GM19023 (cell line): Measurements from ENCODE around the gene RBM33.
A peak's percentile ranks its signal among the peaks of the same experiment; 100 is the strongest.
"Not testable (repeated sequence)": the region's sequence is repeated elsewhere in the genome, so short reads cannot be mapped to it uniquely, and the experiment has no call there.

Experiments used
- ATAC-seq: cut with Tn5 transposase; IDR thresholded peaks from one replicate; pipeline ENCODE4 v1.9.1; 2021; ENCODE audit warnings: mild to moderate bottlenecking, moderate library complexity; ENCODE audit not compliant: unreplicated experiment

Gene RBM33

GRCh38 chr7:155644178-155644970, at the start of gene RBM33:
Gene RBM33 (plus strand): TSS chr7:155644661. CDS start chr7:155644877, 216 bp downstream.
- peak; percentile 82 for ATAC-seq

GRCh38 chr7:155594961-155595366, 49.5 kb upstream of the RBM33 start:
- no peak for ATAC-seq

DNA sequence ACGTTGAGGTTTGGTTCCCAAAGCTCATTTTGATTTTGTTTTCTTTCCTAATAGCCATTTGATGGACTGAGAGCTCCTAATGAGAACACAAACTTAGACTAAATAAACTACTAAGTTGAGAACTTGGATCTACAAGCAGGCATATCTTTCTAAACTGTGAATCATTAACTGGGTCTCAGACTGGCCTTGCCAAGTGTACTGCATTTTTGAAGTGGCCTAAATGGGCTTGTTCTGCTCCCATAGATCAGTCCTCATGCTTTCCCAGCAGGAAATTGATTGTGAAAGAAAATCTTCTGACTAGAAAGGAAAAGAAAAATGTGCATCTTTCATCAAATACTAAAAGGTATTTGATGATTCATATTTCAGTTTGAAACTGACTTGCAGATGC, 46.7 kb upstream of the RBM33 start:
- no peak for ATAC-seq

DNA sequence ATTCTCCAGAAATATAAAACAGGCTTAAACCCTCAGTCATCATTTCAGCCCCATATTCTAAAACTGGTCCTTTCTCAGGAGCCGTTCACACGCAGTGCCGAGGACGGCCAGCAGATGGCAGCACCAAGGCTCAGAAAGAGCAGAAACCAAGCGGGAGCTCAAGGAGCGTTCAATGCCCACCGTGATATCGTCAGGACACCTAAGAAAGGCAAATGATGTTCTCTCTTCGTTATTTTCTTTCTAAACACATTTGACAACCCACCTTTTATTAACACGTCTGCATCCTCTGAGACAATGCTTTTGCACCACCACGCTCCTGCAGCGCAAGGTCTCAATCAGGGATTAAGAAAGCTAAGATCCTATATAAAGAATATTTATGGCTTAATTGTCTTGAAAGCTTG, 45.7 kb upstream of the RBM33 start:
- ATAC-seq = no peak

GRCh38 chr7:155602156-155602555, 42.3 kb upstream of the RBM33 start:
- no peak for ATAC-seq

- no peak for ATAC-seq
These were observed 41.7 kb upstream of the RBM33 start for GRCh38 chr7:155602750-155603149.

DNA sequence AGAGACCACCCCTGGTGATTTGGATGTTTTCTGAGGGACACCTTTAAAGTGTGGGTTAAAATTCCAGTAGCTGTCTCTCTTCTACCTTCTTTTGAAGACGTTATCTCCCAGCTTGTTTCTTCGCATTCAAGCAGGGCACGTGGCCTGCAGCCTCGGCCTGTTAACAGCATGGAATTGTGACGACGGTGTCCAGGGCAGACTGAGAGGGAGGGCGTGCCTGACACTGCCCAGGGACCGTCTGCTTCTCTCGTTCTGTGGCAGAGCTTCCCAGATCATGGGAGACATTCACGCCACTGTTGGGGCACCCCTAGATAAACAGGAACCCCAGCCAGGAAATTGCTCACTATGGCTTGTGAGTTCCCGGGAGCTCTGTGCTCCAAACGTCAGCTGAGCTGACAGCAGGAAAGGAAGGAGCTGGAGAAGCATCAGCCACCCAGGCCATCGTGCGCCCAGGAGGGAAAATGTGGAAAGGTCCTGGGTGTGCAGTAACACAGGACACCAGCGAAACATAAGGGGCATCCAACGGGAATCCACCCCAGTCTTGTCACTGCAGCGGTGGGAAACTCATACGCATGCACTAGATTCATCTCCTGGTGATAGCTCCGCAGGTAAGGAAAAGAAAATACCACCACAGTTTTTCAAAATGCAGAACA, 41.1 kb upstream of the RBM33 start:
- ATAC-seq = no peak

- no peak for ATAC-seq
These were observed 40.5 kb upstream of the RBM33 start for GRCh38 chr7:155603858-155604503.

GRCh38 chr7:155604504-155604997, 39.9 kb upstream of the RBM33 start:
- ATAC-seq = no peak

DNA sequence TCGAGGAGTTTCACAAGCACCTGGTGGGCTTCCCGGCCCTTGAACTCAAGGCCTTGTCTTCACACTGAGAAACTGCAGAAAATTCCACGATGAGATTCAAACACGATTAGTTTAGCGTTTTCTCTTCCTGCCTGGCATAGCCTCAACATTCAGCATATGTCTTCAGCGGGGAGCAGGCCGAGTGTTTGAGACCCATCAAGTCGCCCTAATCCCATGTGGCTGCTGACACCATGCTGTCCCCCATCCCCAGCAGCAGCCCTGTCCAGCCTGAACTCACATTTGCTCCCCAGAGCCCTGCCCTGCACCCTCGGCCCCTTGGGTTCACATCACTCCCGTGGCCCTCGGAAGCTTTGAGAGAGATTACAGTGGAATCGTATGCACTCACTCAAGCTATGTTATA, 35.3 kb upstream of the RBM33 start:
- no peak for ATAC-seq

- ATAC-seq = no peak
These were observed 33.7 kb upstream of the RBM33 start for GRCh38 chr7:155610633-155611193.

DNA sequence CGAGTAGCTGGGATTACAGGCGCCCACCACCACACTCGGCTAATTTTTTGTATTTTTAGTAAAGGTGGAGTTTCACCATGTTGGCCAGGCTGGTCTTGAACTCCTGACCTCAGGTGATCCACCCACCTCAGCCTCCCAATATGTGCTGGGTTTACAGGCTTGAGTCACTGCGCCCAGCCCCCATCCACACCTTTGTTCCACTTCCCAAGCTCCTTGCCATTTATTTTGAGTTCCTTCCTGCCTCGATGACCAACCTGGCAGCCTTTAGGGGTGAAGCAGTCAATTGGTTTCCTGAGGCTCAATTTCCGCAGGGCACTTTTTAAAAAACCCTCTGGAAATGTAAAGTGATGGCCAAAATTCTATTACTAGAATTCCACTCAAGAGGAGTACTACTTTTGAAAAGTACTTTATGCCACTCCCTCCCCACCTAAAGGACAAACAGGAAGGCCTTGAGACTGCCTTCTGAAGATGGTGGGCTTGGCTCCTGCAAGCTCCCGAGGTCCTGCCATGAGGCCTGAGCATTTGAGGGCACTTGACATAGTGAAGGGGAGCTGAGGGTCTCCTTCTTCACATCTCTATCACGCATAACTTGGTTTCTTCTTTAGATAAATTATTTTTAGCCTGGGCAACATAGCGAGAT, 32.5 kb upstream of the RBM33 start:
- ATAC-seq = no peak

DNA sequence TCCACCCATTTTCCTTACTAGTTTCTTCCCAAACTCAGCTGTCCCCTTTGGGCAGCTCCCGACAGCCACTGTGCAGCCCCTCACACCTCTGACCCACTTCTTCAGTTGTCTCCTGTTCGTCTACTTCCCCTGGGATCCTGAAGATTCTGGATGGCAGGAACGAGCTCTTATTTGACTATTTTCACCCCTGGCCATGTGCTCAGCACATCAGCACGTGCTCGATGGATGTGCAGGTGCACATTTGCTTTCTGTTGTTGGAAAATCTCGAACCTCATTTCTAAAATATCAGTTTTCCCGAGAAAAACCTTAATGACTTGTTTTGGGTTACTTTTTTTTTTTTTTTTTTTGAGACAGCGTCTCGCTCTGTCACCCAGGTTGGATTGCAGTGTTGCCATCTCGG, 31.8 kb upstream of the RBM33 start:
- no peak for ATAC-seq

DNA sequence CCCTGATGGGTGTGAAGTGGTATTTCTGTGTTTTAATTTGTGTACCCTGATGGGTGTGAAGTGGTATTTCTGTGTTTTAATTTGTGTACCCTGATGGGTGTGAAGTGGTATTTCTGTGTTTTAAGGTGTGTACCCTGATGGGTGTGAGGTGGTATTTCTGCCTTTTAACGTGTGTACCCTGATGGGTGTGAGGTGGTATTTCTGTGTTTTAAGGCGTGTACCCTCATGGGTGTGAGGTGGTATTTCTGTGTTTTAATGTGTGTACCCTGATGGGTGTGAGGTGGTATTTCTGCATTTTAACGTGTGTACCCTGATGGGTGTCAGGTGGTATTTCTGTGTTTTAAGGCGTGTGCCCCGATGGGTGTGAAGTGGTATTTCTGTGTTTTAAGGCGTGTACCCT, 29.4 kb upstream of the RBM33 start:
- not testable (repeated sequence) for ATAC-seq

DNA sequence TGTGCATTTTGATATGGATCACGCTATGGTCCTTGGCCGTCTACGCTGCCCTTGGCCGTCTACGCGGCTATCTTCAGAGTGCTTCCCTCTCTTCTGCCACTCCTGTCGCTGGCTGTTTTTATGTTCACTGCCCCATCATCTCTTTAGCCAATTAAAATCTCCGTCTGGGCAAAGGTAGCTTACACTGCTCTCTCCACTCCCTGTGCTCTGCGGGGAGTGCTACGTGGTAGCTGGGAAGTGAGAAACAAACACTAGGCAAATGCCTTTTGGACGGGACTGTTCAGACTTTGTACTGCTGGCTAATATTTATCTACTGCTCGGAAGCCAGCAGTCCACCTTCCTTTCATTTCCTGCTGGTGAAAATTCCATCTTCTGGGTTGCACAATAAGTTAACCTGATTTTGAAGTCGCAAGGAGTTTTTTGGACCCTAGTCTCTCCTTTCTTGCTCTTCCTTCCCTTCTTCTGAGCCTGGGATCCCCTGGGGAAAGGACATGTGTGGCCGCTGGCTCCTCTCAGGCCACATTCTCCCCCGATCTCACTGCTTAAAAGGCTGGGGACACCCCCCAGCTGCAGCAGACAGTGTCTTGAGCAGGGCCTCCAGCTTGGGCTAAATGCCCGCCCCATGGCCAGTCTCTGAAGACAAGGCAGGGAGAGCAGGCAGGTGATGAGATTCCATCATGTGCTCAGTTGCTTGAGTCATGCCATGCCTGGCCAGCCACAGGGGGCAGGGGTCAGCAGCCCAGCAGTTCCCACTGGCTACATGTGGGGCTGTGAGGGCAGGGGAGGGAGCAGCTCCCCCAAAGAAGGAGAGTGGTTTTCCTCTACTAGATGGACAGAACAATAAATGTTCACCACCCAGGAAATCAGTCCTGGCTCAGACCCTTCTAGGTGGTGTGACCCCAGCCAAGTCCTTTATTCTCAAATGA, 25.5 kb upstream of the RBM33 start:
- ATAC-seq = no peak

DNA sequence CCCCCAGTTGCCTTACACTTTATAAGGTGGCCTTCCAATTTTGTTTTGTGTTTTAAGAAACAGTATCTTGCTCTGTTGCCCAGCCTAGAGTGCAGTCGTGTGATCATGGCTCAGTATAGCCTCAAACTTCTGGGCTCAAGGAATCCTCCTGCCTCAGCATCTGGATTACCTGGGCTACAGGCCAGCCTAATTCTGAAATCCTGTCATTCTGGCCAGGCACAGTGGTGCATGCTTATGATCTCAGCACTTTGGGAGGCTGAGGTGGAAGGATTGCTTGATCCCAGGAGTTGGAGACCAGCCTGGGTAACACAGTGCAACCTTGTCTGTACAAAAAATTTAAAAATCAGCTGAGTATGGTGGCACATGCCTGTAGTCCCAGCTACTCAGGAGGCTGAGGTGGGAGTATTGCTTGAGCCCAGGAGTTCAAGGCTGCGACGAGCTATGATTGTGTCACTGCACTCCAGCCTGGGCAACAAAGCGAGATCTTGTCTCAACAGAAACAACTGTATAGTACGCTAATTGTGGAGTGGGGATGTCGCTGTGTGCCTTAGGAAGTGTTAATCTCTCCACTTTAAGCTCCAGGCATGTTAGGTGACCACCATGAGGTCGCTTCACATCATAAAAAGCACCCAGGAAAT, 24.7 kb upstream of the RBM33 start:
- ATAC-seq = no peak

- no peak for ATAC-seq
These were observed 24.0 kb upstream of the RBM33 start for GRCh38 chr7:155620497-155620896.

DNA sequence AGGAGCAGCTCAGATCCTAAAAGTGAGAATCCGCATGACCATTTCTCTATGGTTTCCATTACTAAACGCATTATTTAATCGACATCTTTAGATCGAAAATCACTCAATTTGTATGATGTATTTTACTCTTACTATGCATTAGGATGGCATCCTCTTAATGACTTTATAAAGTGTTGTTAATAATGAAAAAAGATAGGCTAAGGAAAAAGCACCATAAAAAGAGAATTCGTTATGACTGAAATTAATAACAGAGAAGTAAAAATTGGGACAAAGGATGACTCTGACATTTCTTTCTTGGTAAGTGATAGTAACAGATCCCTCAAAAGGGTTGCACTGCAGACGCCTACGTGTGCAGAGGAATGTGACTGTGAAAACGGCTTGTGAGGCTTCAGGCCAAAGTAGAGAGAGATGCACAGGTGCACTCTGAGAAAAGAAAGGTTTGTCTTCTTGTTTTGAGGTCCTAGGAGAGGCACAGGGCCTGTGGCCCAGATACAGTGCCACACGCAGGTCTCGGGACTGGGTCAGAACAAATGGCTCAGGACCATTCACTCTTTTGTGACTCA, 23.0 kb upstream of the RBM33 start:
- ATAC-seq = no peak

GRCh38 chr7:155624412-155624811, 20.0 kb upstream of the RBM33 start:
- ATAC-seq = no peak
